ACHN (cell line): ENCODE data around the gene TNFRSF19.

Experiments used
- DNase-seq: peaks from one replicate; pipeline ENCODE4 v3.0.0-alpha.2; 2015
- in situ Hi-C: cut with HindIII; loops from 2 replicates; pipeline ENCODE4 v1.10.0; 2017; ENCODE audit warnings: low sequenced_read_pairs, low pct_ligation_motif_present, low pct_unique_long_range_greater_than_20kb

TNFRSF19 gene

DNA sequence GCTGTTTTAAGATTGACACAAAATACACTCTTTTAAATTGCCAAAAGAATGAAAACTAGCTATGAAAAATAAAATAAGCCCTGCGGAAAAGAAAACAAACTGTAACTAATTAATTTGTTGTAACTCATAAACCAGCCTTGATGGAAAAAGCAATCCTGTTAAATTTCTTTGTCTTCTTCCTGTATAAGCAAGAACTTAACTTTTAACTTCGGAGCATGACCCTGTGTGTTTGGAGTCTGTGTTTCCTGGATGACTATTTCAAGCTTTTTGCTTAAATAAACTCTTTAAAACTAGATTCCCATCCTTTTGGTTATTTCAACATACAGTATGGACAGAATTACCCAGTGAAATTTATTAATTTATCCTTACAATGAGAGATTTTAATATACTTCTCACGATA is 122.6 kb downstream of the TNFRSF19 start:
- DNase-seq, result no peak
- in situ Hi-C loops, result no loop called here

DNA sequence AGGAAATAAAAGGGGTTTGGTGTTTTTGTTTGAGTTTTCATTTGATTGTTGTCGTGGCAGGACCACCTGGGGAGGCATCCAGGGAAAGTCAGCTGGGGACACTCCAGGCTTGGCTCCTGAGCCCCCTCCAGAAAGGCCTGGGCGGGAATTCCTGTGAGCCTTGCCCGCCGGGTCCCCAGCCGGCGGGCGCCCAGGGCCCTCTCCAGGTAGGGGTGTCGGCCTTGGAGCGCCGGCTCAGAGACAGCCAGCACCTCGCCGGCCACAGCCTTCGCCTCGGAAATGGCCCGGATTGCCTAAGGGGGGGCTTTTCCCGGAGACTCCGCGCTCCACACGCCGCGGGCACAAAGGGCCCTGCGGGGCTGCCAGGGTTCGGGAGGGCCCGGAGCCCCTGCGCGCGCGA is 125.0 kb downstream of the TNFRSF19 start:
- no peak for DNase-seq
- in situ Hi-C loops, result no loop called here

DNA sequence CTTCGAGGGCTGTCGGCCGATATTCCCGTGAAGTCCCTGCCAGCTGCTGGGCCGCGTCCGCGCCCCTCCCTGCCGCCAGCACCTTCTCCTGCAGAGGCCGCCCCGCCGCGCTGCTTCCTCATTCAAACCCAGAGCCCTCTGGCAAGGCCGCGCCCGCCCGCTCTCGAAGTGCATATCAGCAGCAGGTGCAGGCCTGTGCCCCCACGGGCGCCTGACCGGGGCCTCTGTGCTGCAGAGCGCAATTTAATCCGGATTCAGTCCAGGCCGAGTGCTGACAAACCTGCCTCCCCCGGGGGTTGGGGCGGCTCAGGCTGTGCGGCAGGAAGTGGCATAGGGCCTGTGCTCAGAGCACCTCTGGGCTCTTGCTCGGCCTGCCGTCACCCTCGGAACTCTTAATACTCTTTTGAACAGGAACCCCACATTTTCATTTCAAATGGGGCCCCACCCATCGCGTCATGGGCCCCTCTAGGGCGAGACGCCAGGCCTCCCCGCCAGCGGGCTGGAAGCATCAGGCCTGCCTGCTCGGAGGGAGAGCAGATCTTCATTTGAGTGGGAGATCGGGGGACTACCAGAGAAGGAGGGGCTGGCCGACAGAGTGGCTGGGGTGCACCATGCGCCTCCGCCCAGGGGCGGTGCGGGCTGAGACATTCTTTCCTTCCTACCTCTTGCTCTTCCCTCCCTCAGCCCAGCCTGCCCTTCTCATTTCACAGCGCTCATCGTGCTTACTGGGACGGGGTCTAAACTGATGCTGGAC is 125.7 kb downstream of the TNFRSF19 start:
- no peak for DNase-seq
- in situ Hi-C loops, result no loop called here

DNA sequence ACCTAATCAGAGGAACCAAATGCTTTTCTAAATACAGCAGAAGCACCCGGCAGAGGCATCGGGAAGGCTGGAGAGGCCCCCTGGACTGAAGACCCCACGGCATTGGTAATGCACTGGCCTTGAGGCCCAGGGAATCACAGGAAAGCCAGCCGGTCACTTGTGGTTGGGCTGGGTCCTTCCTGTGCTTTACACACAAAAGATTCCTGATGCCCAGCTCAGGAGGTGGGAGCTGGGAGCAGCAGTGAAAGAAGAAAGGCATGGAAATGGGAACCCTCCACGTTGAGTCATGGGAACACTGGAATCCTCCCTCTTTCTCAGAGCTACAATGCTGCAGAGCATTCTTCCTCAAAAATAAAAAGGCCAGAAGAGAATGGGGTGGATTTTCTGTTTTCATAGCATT is 126.4 kb downstream of the TNFRSF19 start:
- DNase-seq, result no peak
- in situ Hi-C loops, result no loop called here

DNA sequence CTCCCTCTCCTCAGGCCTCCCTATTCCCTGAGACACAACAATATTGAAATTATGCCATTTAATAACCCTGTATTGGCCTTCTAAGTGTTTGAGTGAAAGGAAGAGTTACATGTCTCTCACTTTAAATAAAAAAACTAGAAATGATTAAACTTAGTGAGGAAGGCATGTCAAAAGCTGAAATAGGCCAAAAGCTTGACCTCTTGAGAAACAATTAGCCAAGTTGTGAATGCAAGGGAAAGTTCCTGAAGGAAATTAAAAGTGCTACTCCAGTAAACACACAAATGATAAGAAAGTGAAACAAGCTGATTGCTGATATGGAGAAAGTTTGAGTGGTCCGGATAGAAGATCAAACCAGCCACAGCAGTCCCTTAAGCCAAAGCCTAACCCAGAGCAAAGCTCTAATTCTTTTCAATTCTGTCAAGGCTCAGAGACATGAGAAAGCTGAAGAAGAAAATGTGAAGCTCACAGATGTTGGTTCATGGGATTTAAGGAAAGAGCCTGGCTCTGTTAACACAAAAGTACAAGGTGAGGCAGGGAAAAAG is 127.6 kb downstream of the TNFRSF19 start:
- in situ Hi-C loops, result no loop called here
- no peak for DNase-seq

DNA sequence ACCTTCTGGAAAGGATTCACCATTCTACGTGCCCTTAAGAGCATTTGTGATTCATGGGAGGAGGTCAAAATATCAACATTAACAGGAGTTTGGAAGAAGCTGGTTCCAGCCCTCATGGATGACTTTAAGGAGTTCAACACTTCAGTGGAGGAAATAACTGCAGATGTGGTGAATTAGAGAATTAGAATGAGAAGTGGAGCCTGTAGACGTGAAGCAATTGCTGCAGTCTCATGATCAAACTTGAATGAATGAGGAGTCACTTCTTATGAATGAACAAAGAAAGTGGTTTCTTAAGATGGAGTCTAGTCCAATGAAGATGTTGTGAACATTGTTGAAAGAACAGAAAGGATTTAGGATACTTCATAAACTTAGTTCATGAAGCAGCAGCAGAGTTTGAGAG is 129.1 kb downstream of the TNFRSF19 start:
- no peak for DNase-seq
- in situ Hi-C loops, result no loop called here

DNA sequence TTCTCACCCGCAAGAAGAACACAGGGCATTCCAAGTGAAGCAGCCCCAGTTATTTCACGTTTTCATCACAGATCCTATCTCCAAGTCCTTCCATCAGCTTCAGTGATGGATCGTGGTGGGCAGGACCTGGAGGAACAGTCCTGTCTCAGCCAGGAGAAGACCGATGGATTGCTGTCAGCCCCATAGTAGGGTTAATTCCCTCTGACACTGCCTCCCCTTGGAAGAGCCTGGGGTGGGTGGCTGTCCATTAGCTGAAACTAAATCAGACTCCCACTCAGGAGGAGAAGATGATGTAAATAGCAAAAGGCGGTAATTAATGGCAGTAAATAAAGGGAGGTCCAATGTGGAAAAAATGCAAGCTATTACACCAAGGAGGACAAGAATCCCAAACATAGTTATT is 131.0 kb downstream of the TNFRSF19 start:
- in situ Hi-C loops, result no loop called here
- DNase-seq, result no peak

DNA sequence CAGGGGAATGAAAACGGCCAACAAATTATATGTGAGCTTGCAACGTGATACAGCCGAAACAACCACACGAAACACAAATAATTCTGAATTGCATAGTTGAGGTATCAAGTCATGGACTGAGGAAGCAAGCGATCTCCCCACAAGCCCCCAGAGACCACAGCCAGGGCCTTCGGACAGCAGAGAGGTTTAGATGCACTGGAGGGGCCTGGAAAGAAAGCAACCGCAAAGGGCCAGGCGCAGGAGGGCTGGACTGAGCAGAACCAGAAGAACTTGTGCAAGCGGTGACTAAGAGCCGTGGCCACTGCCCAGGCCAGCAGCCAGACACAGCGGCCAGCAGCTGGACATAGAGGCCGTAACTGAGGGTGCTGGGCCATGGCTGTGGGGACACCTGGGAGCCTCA is 131.4 kb downstream of the TNFRSF19 start:
- DNase-seq, result no peak
- in situ Hi-C loops, result no loop called here

DNA sequence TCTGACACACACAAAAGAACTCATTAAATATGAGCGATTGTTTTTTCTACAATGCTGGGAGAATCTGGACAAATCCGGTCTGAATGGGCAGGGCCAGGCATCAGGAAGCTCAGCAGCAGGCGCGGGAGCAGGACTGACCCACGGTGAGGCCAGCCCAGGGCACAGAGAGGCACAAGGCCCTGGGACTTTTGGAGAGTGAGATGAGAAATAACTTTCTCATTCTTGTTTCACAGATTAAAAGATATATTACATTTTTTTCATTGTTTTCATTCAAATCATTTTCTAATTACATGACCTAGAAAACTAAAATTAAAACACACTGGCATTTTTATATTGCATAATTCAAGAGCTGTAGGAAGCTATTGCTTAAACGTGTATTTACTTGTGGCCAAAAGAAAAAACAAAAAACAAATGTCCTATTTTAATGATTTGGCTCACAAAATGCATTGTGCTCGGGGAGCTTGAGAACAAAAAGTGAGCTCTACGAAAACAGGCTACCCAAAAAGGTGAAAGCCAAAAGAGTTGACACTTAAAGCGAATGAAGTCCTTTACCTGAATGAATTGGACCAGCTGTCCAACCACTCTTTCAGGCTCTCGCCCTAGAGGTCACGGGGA is 133.1 kb downstream of the TNFRSF19 start:
- in situ Hi-C loops, result no loop called here
- no peak for DNase-seq

DNA sequence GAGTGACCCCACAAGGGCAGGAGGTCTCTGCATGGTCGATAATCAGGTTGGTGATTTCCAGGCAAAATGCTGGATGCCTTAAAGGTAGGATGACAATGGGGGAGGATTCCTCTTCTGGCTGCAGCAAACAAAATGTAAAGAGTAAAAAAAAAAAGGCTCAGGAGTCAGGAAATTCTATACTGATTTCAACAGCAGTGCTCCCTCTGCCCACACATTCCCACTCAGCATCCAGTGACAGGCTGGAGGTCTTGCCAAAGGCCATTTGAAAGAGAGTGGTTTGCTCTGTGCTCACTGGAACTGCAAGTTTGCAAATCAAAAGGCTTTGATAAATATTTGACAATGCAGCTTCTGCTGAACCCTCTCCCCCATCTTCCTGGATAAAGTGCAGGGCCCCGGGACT is 135.4 kb downstream of the TNFRSF19 start:
- in situ Hi-C loops, result no loop called here
- DNase-seq, result no peak

DNA sequence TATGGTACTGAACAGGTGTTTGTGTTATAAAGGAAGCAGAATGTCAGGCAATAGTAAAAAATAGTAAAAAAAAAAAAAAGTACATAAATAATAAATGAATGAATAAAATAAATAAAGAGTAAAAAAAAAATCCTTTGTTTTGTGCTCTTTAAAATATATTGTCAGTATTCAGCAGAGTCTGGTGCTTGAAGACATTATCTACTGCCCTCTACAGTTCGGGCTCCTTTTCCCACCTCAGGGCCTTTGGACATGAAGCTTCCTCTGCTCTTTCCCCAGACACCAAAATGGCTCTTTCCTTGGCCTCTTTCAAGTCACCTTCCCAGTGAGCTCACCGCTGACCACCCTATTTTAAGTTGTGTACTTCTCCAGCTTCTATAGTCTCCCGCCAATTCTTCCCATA is 137.5 kb downstream of the TNFRSF19 start:
- in situ Hi-C loops, result no loop called here
- DNase-seq, result peak; percentile 30

DNA sequence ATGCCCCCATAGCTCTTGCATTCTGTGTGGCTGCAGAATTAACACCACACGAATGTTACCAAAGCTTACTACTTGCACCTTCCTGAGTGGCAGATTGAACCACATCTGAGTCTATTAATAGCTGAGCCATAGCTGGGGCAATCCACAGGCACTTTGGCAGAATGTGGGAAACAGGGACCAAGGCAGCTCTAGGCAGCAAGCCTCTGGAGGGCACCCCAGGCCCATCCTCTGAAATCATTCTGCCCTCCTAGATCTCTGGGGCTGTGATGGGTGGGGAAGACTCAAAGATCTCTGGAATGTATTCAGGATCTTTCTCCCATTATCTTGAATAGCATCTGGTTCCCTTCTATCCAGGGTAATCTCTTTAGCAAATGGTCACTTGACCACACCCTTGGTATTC is 139.3 kb downstream of the TNFRSF19 start:
- no peak for DNase-seq

DNA sequence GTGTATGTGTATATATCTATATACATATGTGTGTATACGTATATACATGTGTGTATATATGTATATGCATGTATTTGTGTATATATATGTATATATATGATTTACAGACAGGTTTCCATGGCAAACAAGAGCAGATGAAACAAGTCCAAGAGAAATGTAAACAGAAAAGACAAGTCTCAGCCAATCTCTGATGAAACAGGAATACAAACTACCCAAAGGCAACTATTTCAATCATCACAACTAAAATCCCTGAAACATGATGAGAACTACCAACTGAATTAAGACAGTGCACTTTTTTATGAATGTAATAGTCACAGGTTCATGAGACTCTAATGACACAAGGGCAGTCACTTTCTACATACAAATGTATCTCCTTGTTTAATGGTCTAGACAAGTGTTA is 140.2 kb downstream of the TNFRSF19 start:
- in situ Hi-C loops, result no loop called here
- no peak for DNase-seq

More for the DNA sequence above, 139.3 kb downstream of the TNFRSF19 start:
- in situ Hi-C loops, result no loop called here

DNA sequence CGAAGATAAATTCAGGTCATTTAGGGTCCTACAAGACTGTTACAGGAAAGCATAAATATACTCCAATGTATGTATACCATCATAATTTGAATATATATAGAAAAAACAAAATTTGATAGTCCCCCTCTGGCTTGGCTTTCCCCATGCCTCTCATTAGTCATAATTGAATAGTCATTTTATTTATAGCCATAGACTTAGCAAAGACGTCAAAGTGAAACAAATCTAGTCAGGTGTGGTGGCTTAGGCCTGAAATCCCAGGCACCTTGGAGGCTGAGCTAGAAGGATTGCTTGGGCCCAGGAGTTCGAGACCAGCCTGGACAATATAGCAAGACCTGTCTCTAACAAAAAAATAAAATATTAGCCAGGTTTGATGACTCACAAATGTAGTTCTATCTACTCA is 141.1 kb downstream of the TNFRSF19 start:
- in situ Hi-C loops, result no loop called here
- DNase-seq, result no peak

DNA sequence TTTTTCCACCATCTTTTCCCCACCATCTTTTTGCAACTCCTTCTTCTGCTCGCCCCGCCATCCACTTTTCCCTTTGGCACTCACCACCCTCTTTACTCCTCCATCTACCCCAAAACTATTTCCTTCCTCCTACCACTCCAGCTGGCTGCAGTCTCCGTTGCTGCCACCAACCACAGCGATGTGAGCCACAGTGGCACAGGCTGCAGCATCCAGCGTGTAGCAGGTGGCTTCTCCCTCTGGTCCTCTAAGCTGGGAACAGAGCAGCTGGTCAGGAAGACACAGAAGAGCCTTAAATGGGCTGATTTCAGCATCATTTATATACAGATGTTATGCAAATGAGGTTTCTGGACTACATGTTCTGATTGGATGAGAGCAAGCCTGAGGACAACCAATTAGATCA is 144.5 kb downstream of the TNFRSF19 start:
- DNase-seq, result no peak
- in situ Hi-C loops, result no loop called here

DNA sequence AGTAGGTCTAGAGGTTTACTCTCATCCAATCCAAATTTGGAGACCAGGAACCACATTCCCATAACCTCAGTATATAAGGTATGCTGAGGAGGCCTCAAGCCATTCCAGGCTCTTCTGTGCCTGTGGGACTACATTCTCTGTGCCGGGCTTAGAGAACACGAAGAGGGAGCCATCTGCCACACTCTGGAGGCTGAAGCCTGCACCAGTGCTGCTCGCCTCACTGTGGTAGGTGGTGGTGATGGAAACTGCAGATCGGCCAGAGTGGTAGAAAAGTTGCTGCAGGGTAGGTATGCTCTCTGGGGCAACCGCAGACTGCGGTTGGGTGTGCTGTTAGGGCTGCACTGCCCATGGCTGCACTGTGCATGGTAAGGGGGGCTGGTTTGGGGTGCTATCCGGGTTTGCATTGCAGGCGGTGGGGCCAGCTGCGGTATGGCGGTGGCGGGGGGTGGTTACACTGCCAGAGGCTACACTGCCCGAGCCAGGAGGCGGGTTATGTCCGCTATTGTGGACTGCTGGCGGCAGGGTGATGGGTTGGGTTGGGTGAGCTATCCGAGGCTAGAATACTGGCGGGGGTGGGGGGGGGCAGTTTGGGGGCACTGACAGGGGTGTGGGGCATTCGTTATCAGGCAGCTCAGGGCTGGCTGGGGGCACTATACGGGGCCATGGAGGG is 145.0 kb downstream of the TNFRSF19 start:
- DNase-seq, result no peak
- in situ Hi-C loops, result no loop called here

DNA sequence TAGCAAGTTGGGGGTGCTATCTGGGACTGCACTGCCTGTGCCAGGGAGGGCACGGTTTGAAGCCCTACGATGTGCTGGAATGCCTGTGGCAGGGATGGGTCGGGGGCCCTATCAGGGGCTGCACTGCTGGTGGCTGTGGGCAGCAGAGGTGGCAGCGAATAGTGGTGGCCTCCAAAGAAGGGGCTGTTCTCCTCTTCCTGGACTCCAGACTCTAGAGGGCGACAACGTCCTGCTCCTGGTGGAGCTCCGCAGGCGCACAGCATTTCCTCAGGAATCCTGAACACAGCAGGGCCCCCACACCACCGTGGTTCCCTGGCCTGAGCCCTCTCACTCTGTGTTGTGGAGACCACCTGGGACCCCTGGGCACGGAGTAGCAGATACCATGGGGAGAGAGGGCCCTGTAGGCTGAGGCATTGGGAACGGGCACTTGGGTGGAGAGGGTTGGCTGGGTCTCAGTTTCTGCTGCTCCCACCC is 145.6 kb downstream of the TNFRSF19 start:
- no peak for DNase-seq

DNA sequence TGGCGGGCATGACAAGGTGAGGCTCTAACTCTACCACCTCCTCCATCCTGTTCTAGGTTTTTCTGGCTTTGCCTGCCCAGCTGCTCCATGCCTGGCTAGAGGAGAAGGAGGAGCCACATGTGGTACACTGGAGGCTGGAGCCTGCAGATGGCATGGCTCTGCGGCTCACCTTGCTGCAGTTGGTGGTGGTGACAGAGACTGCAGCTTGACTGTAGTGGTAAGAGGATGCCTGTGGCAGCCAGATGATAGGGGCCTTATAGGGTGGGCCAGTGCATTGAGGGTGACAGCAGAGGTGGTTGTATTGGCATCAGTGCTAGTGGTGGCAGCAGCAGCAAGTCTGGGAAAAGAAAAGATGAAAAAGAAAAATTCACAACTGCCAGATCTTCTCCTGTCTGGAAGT is 146.2 kb downstream of the TNFRSF19 start:
- in situ Hi-C loops, result no loop called here
- DNase-seq, result no peak

More for the DNA sequence above, 145.6 kb downstream of the TNFRSF19 start:
- in situ Hi-C loops, result no loop called here

DNA sequence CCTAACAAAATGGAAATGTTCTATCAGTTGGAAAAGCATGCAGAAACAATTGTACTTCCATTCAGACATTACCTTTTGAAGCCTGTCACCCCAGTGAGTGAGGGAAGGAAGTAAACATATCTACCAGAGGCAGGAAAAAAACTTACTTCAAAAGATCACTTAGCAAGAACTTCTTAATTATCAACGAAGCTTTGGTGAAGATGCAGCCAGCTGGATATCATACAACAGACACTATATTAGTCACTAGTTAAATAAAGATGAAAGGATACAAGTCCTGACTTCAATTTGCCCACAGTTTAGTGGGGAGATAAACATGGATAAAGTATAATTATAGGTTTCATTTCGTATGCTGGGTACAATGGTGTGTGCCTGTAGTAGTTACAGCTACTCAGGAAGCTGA is 148.8 kb downstream of the TNFRSF19 start:
- DNase-seq, result no peak
- in situ Hi-C loops, result no loop called here
